ENCODE data around the gene FABP1.

Gene FABP1

GRCh38 chr2:88126772-88127637 lies 857 bp downstream of the FABP1 start:
- H3K27ac ChIP-seq (ENCODE audit: extremely low read depth, low read depth, low read length) = no peak overlapping the region
- H3K9me3 ChIP-seq (ENCODE audit: control insufficient read depth, insufficient read depth, low read depth, low read length) = no peaks in the 10 kb centered on the region
- no peak for TF ChIP-seq ZIC2 (tag by site-specific recombination; IDR thresholded peaks at IDR 0.05)
- TF ChIP-seq ZNF211 (tag by site-specific recombination; IDR thresholded peaks at IDR 0.05; ENCODE audit: low read depth) = no peak
- TF ChIP-seq PATZ1 (tag by site-specific recombination; IDR thresholded peaks at IDR 0.05) = no peak
- no peak for TF ChIP-seq ZNF148 (tag by site-specific recombination; IDR thresholded peaks at IDR 0.05; ENCODE audit: borderline replicate concordance)
- TF ChIP-seq GFI1B (tag by site-specific recombination; IDR thresholded peaks at IDR 0.05) = no peak
- TF ChIP-seq ZNF324 (tag by site-specific recombination; IDR thresholded peaks at IDR 0.05) = no peak
- TF ChIP-seq ZNF791 (tag by site-specific recombination; IDR thresholded peaks at IDR 0.05) = no peak
- no peak for TF ChIP-seq HOXC10 (CRISPR knock-in tag; IDR thresholded peaks at IDR 0.05)
- H3K36me3 ChIP-seq (ENCODE audit: control insufficient read depth in 2 of 2, insufficient read depth in 1 of 2, low read length in 2 of 2) = no peaks in the 10 kb centered on the region
- H3K4me1 ChIP-seq (ENCODE audit: control insufficient read depth, insufficient read depth, low read length) = peaks cover 2% of the 10 kb centered on the region; the same call in 1 of the 2 replicates
- POLR2A ChIA-PET = no interaction called here
- no peak overlapping the region for H3K4me3 ChIP-seq (ENCODE audit: low read depth, low read length)
- CTCF ChIA-PET = interaction anchor here (1.1 kb wide), 1 partner anchor 67 kb away, joined by 4 read pairs; no protein-coding TSS in a partner anchor

GRCh38 chr2:88125924-88126771 lies 1.7 kb downstream of the FABP1 start:
- CTCF ChIA-PET = no interaction called here
- TF ChIP-seq PBX3 (CRISPR knock-in tag; IDR thresholded peaks at IDR 0.05) (no peak), BCL6B (tag by site-specific recombination; IDR thresholded peaks at IDR 0.05) (no peak), ZNF664 (tag by site-specific recombination; IDR thresholded peaks at IDR 0.05) (no peak), GLIS2 (tag by site-specific recombination; IDR thresholded peaks at IDR 0.05) (no peak), ZNF660 (tag by site-specific recombination; IDR thresholded peaks at IDR 0.05) (no peak), ZNF221 (tag by site-specific recombination; IDR thresholded peaks at IDR 0.05; ENCODE audit: borderline replicate concordance) (no peak), ZNF335 (tag by site-specific recombination; conservative IDR thresholded peaks at IDR 0.05) (no peak), ZNF398 (tag by site-specific recombination; IDR thresholded peaks at IDR 0.05) (no peak), ZNF658 (tag by site-specific recombination; IDR thresholded peaks at IDR 0.05) (no peak), PRDM4 (tag by site-specific recombination; IDR thresholded peaks at IDR 0.05) (no peak), HOXA7 (CRISPR knock-in tag; IDR thresholded peaks at IDR 0.05; ENCODE audit: borderline replicate concordance) (no peak), ZNF610 (tag by site-specific recombination; IDR thresholded peaks at IDR 0.05; ENCODE audit: borderline replicate concordance) (no peak)

More at GRCh38 chr2:88125924-88126771, 1.7 kb downstream of the FABP1 start:
- Histone ChIP-seq H3K27ac (ENCODE audit: extremely low read depth, low read depth, low read length) (no peak overlapping the region), H3K9me3 (ENCODE audit: control insufficient read depth, insufficient read depth, low read depth, low read length) (no peaks in the 10 kb centered on the region), H3K4me3 (ENCODE audit: low read depth, low read length) (no peak overlapping the region), H3K4me1 (ENCODE audit: control insufficient read depth, insufficient read depth, low read length) (no peaks in the 10 kb centered on the region), H3K36me3 (ENCODE audit: control insufficient read depth in 2 of 2, insufficient read depth in 1 of 2, low read length in 2 of 2) (no peaks in the 10 kb centered on the region)
- POLR2A ChIA-PET = no interaction called here
